Measurements from ENCODE around the gene NEK6.
"Not testable (repeated sequence)": the region's sequence is repeated elsewhere in the genome, so short reads cannot be mapped to it uniquely, and the experiment has no call there.

Gene NEK6

GRCh38 chr9:124231095-124231737, 26.5 kb upstream of the NEK6 start:
- no peak for FAIRE-seq

DNA sequence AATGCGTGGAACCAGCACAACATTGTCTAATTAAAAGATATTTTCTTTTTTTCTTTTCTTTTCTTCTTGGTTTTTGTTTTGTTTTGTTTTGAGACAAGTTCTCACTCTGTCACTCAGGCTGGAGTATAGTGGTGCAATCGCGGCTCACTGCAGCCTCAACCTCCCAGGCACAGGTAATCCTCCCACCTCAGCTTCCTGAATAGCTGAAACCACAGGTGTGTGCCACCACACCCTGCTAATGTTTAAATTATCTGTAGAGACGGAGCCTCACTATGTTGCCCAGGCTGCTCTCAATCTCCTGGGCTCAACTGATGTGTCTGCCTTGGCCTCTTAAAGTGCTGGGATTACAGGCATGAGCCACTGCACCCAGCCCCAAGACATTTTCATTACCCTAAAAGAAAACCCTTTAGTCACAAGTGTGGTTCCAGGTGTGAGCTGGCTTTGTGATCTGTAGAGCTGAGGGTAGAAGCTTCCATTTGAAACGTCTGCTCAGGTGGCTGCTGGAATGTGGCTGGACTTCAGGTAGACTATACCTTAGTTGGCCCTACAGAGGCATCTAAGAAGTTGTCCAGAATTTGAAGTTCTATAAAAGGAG, 19.1 kb upstream of the NEK6 start:
- FAIRE-seq = no peak

- no peak for FAIRE-seq
Measured at GRCh38 chr9:124239249-124240073, 18.3 kb upstream of the NEK6 start.

DNA sequence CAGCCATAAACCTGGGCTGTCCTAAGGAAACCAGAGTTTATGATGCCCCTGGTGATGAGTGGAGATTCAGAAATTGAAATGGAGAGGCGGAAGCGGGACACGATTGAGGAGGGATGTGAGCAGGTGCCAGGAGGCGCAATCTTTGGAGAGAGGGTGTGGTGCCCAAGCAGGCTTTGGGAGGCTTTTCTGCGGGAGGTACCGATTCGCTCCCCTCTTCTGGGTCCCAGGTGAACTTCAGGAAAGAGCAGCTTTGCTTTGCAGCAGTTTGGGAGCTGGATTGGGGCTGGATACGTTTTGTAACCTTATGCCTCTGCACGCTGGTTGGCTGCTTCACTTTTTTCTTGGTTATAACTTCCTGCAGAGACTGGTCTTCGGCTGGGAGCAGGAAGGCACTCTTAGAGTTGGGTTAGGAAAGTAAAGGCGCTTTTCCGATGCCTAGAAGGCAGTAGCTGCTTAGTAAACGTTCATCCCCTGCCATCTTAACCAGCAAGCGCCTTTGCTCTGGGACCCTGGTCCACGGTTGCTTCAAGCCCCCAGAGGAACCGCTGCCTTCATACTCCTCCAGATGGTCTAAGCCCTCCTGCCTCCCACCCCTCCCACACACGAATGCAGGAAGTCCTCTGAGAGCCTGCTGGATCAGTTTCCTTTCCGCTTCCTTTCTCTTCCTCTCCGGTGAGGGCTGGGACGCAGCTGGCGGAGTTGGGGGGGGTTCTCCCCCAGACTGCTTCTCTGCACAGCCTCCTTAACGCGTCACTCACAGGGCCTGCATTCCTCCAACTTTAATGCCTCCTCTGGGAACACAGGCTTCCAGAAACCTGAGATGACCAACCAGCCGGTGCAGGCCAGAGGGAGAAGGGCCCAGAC, 15.2 kb upstream of the NEK6 start:
- no peak for FAIRE-seq

GRCh38 chr9:124247393-124247792, 10.4 kb upstream of the NEK6 start:
- FAIRE-seq = not testable (repeated sequence)

- no peak for FAIRE-seq
Measured at GRCh38 chr9:124248066-124248465, 9.7 kb upstream of the NEK6 start.

DNA sequence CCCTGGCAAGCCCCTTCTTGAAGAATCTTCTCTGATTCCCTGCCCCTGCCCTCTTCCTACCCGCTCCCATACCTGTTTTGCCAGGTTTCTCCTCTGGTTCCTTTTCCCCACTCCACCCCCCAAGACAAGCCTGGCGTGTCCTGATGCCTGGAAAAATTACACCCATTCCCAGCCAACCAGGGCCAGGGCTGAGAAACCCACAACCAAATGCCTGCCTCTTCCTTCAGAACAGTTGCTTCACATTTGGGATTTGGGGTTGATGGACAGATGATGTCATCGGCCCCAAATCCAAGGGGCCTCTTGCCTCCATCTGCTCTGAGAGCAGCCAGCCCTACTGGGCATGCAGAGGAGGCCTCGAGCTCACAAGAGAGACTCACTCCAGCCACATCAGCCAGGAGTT, 8.8 kb upstream of the NEK6 start:
- FAIRE-seq = no peak

DNA sequence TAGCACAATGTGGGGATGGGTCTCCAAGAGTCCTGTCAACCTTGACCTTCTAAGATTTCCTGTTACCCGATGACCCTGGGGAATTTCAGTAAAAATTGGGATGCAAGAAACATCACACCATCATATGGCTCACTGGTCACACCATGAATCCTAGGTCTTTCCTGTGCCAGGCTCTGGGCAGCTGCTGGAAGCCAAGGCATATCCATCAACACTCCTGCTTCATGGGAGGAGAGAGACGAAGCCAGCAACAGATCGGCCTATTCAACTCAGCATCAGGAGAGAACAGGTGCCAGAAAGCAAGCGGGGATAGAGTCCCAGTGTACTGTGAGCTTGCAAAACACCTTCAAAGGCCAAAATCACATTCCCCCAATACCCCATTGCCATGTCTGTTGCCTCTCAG, 6.5 kb upstream of the NEK6 start:
- no peak for FAIRE-seq

GRCh38 chr9:124251605-124252378, 6.0 kb upstream of the NEK6 start:
- no peak for FAIRE-seq

GRCh38 chr9:124252878-124253277, 4.9 kb upstream of the NEK6 start:
- FAIRE-seq = not testable (repeated sequence)

DNA sequence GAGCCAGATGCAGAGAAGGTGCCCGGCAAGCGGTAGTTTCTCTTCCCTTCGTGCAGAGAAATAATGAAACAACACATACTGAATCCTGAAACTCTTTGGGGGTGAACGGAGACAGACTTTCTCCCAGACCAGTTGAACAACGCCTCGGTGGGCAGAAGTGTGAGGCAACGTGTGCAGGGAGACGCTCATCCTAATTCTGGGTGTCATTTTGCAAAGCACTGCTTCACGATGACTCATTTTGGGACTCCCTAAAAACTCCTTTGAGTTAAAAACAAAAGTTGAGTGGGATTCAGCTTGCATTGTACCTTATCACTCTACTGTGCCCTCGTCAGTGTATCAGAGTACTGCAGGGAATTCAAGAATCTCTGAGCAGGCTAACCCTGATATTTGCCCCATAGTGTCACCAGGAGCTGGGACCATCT, 3.5 kb upstream of the NEK6 start:
- FAIRE-seq = no peak

DNA sequence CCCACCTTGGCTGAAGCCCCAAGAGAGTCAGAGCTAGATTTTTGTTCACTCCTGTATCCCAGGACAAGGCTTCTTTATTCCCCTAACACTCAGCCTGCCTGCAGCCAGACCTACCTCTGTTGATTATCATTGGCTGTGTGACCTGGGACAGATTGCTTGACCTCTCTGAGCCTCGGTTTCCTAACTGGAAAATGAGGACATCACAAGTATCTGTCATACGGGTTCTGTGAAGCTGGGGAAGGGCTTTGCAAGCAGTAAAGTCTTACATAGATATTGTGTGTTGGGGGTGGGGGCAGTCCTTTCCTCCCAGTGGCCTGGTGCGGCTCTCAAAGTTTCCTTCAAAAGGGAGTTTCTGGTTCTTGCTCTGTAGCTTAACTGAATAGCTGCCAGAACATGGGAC, 2.5 kb upstream of the NEK6 start:
- FAIRE-seq = no peak

DNA sequence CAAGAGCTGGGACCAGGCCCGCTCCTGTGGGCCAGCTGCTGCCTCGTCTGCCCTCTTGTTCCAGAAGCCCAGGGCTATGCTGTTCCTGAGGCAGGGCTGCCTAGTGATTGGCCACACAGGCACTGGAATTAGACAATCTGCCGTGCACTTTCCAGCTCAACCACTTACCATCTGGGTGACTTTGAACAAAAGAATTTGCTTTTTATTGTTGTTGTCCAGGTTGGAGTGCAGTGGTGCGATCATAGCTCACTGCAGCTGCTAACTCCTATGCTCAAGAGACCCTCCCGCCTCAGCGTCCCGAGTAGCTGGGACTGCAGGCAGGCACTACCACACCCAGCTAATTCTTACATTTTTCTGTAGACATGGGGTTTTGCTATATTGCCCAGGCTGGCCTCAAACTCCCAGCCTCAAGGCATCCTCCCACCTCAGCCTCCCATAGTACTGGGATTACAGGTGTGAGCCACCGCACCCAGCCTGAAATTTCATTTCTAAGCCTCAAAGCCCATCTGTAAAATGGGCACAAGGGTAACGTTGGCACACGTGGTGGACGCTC, 1.2 kb upstream of the NEK6 start:
- no peak for FAIRE-seq

GRCh38 chr9:124257070-124257843, 492 bp upstream of the NEK6 start:
- FAIRE-seq = no peak

GRCh38 chr9:124258607-124259157, 933 bp downstream of the NEK6 start:
- no peak for FAIRE-seq

- FAIRE-seq = no peak
Measured at GRCh38 chr9:124259158-124259808, 1.5 kb downstream of the NEK6 start.

- no peak for FAIRE-seq
Measured at GRCh38 chr9:124260769-124261603, 3.2 kb downstream of the NEK6 start.

GRCh38 chr9:124261736-124262648, 4.2 kb downstream of the NEK6 start:
- FAIRE-seq = no peak

All from islet of Langerhans (tissue), 1 donor.